H54 (cell line): ENCODE results near the gene MKLN1.
"Not testable (repeated sequence)": the region's sequence is repeated elsewhere in the genome, so short reads cannot be mapped to it uniquely, and the experiment has no call there.

Source experiments
- DNase-seq: peaks from one replicate; pipeline ENCODE4 v3.0.0; 2011; ENCODE audit warnings: low spot score, mixed read lengths; ENCODE audit not compliant: insufficient read length
- FAIRE-seq: peaks from 3 replicates; lab custom pipeline; 2011; peaks lifted over from hg19 to GRCh38; lab: Jason Lieb, UNC
- POLR2A ChIP-seq: IDR thresholded peaks from 2 replicates; pipeline ENCODE4 v1.6.1; 2011; ENCODE audit warnings: low read depth, mild to moderate bottlenecking, low read length

The MKLN1 gene

DNA sequence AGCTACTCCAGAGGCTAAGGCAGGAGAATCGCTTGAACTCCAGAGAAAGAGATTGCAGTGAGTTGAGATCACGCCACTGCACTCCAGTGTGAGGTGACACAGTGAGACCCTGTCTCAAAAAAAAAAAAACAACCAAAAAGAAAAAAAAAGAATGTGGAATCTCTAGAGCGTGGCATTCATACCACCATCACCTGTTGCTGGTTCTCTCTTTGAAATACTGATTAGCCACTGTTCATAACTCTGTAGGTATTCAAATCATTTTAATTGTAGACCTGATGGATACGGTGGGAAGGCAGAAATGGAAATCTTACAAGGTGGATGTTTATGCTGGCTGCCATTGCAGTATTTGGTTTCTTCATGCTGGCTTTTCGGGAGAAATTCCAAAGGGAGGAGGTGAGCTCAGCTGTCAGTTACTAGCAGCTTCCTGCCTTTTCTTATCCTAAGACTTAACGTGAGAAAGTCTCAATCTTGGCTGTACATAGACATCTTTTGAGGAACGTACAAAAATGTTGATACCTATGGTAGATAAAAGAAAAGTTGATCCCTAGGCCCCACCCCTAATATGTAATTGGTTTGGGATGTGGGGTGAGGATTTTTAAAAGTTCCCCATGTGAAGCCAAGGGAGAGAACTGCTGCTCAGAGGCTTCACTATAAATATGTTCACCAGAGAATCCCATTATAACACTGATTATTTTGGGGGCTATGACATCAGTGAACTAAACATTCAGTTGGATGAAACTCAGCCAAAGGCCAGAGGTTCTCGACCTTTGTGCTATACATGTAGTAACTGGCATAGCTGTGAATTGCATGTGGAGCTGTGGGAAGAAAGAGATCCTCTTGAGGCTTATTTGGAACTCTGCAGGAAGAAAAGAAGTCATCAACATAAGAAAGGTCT is 26.9 kb upstream of the MKLN1 start:
- DNase-seq = no peak
- no peak for FAIRE-seq
- TF ChIP-seq POLR2A = no peak

DNA sequence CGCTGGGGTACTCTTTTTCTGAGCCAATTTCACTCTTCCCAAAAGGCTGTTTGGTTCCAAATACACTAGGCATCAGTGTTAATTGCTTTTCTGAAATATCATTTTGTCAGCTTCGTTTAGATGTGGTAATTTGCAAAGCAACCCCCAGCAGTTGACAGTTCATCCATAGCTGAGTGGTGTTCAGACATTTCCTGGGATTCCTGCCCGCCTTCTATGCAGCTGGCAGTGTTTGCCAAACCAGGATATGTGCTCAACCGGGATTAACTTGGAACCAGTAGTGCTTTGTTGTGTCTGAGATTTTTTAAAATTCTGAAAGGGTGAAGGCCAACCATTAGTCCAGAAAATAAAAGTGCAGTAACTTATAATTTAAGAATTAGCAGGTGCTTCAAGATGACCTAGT is 25.2 kb upstream of the MKLN1 start:
- no peak for TF ChIP-seq POLR2A
- no peak for FAIRE-seq
- DNase-seq = no peak

DNA sequence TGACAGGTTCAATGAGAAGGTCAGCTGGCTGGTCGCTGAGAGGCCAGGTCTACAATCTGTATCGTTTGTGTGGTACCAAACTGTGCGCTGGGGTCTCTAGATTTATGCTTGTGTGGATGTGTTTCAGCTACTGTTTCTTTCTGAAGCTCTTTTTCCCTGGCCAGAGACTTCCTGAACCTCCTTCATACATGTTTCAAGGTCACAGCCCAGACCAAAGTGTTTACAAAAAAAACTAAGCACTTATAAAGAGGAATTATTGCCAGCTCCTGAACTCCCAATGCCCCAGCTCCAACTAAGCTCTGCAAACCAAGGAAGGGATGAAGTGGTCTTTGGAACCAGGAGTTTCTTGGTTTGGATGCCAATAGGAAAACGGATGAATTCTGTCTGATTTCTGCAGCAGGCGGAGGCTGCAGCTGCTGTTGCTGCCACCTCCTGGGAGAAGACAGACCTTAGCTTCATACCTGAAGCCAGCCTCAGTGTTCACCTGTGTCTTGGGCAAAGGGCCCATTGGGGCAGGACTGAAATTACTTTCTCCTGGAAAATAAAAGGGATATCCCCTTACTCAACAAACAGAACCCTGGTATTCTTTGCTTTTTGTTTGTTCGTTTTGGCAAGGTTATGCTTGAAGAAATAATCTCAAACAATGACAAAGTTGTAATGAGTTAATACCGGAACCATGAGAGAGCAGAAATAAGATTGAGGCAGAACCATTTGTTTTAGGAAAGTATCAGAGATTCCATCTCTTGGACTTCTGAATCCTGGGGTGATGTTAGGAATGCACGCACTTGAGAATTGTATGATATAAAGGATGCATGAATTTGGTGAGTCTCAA is 24.6 kb upstream of the MKLN1 start:
- no peak for DNase-seq
- FAIRE-seq = no peak
- TF ChIP-seq POLR2A = no peak

DNA sequence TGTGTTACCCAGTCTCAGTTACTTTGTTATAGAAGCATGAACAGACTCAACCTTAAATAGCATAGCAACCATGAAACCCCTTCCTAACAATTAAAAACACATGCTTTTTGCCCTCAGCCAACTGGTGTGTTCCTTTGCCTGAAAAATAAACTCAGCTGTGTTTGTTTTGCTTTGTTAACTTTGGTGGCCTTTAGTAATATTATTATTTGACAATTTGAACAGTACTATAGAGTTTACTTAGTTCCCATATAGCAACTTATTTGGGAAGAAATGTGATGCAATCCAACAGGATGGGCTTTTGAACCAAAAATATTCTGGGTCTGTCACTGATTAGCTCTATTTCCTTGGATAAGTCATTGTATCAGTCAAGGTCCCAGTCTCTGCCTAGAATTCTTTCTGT is 22.5 kb upstream of the MKLN1 start:
- FAIRE-seq (no peak), DNase-seq (no peak)
- no peak for TF ChIP-seq POLR2A

DNA sequence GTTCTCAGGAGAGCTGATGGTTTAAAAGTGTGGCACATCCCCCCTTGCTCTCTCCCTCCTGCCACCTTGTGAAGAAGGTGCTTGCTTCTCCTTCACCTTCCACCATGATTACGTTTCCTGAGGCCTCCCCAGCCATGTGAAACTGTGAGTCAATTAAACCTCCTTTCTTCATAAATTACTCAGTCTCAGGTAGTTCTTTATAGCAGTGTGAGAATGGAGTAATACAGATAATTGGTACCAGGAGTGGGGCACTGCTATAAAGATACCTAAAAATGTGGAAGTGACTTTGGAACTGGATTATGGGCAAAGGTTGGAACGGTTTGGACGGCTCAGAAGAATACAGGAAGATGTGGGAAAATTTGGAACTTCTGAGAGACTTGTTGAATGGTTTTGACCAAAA is 21.6 kb upstream of the MKLN1 start:
- not testable (repeated sequence) for DNase-seq, FAIRE-seq

DNA sequence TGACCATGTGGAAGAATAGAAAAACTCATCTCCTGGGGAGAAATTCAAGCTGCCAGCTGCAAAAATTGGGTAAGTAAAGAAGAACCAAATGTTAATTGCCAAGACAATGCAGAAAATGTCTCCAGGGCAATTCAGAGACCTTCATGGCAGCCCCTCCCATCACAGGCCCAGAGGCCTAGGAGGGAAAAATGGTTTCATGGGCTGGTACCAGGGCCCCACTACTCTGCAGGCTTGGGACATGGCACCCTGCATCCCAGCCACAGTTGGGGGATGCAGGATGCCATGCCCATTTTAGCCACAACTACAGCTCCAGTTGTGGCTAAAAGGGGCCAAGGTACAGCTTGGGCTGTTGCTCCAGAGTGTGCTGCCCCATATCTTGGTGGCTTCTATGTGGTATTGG is 20.9 kb upstream of the MKLN1 start:
- FAIRE-seq (no peak), DNase-seq (no peak)
- no peak for TF ChIP-seq POLR2A

DNA sequence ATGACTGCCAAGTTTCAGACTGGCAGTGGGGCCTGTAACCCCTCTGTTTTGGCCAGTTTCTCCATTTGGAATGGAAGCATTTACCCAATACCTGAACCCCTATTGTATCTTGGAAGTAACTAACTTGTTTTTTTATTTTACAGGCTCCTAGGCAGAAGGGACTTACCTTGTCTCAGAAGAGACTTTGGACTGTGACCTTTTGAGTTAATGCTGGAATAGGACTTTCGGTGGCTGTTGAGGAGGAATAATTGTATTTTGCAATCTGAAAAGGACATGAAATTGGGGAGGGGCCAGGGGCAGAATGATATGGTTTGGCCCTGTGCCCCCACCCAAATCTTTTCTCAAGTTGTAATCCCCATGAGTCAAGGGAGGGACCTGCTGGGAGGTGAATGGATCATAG is 20.0 kb upstream of the MKLN1 start:
- no peak for DNase-seq
- no peak for FAIRE-seq
- TF ChIP-seq POLR2A = no peak

DNA sequence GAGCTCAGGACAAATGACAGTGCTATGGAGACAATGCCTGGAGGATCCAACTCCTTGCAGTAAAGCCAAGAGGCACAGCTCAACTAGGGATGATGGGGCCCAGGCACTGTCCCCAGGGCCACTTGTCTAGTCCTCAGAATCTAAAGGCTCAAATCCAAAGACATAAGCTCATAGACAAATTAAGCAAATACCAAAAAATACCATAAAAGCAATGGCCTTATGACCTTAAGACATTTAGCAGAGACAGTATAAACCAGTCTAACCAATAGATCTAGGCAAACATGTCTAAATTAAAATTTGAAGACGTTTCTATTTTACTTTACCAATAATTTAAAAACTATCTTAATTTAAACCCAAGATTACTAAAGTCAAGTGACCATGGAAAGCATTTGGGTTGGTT is 14.8 kb upstream of the MKLN1 start:
- DNase-seq (no peak), FAIRE-seq (no peak)
- TF ChIP-seq POLR2A = no peak

DNA sequence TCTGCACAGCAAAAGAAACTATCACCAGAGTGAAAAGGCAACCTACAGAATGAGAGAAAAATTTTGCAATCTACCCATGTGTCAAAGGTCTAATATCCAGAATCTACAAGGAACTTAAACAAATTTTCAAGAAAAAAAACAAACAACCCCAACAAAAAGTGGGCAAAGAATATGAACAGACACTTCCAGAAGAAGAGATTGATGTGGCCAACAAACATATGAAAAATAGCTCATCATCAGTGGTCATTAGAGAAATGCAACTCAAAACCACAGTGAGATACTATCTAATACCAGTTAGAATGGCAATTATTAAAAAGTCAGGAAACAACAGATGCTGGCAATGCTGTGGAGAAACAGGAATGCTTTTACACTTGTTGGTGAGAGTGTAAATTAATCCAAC is 7.1 kb upstream of the MKLN1 start:
- DNase-seq (no peak), FAIRE-seq (no peak)
- no peak for TF ChIP-seq POLR2A

DNA sequence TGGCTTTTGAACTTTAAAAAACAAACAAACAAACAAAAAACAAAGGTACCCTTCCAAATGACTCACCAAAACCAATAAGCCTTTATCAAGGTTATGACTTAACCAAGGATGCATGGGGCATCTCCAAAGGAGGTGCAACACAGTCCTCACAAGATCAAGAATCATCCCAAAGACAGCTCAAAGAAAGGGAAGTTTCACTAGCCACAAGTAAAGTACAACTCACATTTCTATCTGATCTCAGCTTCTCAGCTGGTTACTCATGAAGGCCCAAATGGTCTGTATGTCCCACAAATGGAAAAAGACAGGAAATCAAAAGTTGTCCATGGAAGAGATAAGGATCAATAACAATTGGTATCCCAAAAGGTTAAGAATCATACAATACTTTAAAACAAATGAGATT is 6.0 kb upstream of the MKLN1 start:
- DNase-seq (no peak), FAIRE-seq (no peak)

DNA sequence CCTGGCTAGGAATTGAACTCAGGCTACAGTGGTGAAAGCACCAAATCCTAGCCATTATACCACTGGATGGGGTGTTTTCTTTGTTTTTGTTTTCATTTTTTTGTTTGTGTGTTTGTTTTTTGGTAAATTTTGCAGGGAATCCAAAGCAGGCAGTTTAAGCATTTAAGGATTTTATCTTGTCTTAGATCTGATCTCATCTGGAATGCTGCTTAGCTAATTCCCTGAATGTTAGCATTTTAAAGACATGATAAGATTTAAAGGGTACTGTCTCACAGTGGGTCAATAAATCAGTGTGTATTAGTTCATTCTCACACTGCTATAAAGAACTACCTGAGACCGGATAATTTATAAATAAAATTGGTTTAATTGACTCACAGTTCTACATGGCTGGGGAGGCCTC is 5.6 kb upstream of the MKLN1 start:
- FAIRE-seq = no peak
- TF ChIP-seq POLR2A = no peak
- no peak for DNase-seq

More for the DNA sequence above, 6.0 kb upstream of the MKLN1 start:
- no peak for TF ChIP-seq POLR2A

DNA sequence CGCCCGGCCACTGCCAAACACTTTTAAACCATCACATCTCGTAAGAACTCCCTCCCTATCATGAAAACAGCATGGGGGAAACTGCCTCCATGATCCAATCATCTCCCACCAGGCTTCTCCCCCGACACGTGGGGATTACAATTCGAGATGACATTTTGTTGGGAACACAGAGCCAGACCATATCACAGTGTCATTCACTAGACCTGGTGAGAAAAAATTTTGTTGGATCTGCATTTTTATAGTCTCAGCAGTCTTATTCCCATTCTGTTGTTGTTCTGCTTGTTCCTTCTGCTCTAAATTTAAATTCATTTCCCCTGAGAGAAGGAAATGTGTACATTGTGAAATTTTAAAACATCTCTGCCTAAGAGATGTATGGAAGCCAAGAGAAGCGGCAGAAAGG is 4.8 kb upstream of the MKLN1 start:
- DNase-seq (no peak), FAIRE-seq (no peak)
- TF ChIP-seq POLR2A = no peak

DNA sequence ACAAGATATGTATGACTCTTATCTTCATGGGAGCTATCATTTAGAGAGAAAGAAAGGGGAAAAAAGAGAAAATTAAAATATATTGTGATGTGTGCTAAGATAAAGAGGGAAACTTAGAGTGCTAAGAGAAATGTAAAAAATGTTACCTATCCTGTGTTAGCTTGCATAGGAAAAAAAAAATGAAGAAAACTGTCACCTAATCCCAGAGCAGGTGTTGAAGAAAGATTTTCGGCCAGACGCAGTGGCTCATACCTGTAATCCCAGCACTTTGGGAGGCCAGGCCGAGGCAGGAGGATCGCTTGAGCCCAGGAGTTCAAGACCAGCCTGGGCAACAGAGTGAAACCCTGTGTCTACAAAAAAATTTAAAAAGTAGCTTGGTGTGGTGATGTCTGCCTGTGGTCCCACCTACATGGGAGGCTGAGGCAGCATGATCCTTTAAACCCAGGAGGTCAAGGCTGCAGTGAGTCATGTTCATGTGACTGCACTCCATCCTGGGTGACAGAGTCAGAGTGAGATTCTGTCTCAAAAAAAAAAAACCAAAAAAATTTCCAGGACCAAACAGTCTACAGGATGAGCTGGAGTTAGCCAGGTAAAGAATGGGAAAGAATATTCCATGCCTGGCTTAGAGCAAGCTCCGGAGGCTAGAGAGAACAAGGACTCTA is 2.4 kb upstream of the MKLN1 start:
- no peak for TF ChIP-seq POLR2A
- DNase-seq = no peak
- no peak for FAIRE-seq

DNA sequence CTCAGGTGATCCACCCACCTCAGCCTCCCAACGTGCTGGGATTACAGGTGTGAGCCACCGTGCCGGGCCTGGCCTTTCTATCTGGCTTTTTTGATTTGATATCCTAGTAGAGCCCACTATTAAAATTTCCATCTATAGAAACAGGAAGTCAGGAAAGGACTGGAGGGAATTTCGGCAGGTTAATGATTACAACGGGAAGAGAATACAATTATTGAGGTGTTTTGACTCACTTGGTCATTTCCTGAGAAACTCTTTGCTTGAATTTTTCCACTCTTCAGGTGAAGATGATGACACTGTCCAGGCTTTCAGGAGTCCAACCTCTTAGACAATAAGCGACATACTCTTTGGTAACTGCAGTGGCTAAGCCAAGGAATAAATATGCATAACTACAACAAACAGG is 1.1 kb upstream of the MKLN1 start:
- FAIRE-seq = no peak
- TF ChIP-seq POLR2A = no peak

More for the DNA sequence above, 1.1 kb upstream of the MKLN1 start:
- DNase-seq = no peak
